ENCODE data around the gene MSX1. TPM values are rescaled to one million over a fixed set of nuclear protein-coding genes. Genes with fewer than 3 reads are reported as not detected.

The MSX1 gene
- total RNA-seq, 6 donors from 2014 or later: 1.1 to 16.8 (median 1.8) TPM; not detected in 1

DNA sequence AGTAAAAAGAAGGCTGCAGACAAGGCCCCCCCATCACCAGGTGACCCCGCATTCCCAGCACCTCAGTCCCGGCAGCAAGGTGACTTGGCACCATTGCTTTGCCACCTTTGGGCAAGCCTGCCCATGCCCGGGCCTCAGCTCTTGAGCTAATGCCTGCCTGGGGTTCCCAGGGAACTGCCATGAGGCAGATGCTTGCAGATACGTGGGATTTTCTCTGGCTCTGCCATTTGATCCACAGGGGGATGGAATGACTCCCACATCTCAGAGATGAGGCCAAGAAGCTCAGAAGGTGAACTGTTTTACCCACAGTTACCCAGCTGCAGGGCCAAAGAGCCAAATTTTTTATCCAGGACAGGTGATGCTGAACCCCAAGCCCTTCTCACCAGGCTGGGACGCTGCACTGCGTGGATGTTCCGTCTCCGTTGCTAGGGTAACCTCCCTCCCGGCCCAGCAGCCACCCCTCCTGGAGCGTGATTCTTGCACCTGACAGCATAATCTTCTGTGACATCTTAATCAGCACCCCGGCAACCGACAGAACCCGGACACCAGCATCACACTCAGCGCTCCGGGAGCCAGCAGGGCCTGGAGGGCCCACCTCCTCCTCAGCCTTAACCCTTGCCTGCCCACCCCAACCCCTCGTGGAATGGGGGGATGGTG lies 15.7 kb upstream of the MSX1 start:
- Histone ChIP-seq H3K4me3 (no peak overlapping the region), H3K36me3 (no peaks in the 10 kb centered on the region), H3K9me3 (no peaks in the 10 kb centered on the region), H3K4me1 (no peaks in the 10 kb centered on the region), H3K27me3 (peaks cover 0 to 4% (median 0%) of the 10 kb centered on the region in 4 donors), H3K27ac (no peak overlapping the region)
- no peak for TF ChIP-seq EP300 (IDR thresholded peaks at IDR 0.05)
- TF ChIP-seq POLR2A (IDR thresholded peaks at IDR 0.05): no peak
- TF ChIP-seq CTCF (IDR thresholded peaks at IDR 0.05): no peak
- TF ChIP-seq POLR2AphosphoS5 (IDR thresholded peaks at IDR 0.05): no peak
- 41 to 45% methylated on average over 13 to 16 of the region's 16 CpGs for WGBS, 2 donors
- no peak for ATAC-seq (ENCODE audit: low FRiP score in 2 of 2)
- DNase-seq: no peak

DNA sequence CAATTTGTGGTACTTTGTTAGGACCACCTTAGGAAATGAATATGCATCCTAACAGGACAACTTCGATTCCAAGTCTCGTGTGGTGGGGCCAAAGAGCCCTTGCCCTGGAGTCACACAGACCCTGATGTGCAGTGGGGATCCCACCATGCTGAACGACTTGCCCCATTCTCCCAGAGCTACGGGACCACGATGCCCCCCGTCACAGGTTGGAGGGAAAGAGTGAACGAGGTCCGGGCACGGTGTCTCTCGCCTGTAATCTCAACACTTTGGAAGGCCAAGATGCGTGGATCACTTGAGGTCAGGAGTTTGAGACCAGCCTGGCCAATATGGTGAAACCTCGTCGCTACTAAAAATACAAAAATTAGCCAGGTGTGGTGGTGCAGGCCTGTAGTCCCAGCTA lies 14.4 kb upstream of the MSX1 start:
- Histone ChIP-seq H3K27me3 (peaks cover 0 to 4% (median 0%) of the 10 kb centered on the region in 4 donors), H3K4me1 (no peaks in the 10 kb centered on the region), H3K9me3 (no peaks in the 10 kb centered on the region), H3K27ac (no peak overlapping the region), H3K36me3 (no peaks in the 10 kb centered on the region), H3K4me3 (no peak overlapping the region)
- ATAC-seq (ENCODE audit: low FRiP score in 2 of 2) (no peak), DNase-seq (no peak)
- 84 to 90% methylated on average over 13 of the region's 13 CpGs for WGBS, 2 donors
- TF ChIP-seq EP300 (IDR thresholded peaks at IDR 0.05) (no peak), POLR2AphosphoS5 (IDR thresholded peaks at IDR 0.05) (no peak), POLR2A (IDR thresholded peaks at IDR 0.05) (no peak), CTCF (IDR thresholded peaks at IDR 0.05) (no peak)

DNA sequence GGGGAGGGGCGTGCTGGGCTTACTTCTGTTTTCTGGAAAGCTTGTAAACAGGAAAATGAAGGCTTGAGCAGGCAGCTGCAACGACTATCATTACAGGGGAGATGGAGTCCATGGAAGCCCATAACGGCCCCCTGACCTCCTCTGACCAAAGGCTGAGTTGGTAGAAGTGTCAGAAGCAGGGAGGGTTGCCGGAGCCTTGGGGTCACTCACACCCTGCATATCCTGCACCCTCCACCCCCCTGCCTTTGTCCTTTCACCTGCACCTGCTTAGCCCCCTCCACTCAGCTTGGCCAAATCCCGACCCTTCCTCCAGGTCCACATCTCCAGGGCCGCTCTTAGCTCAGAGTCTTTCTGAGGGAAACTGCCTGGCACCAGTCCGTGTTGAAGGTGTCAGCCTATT lies 12.5 kb upstream of the MSX1 start:
- WGBS, 2 donors: 54% methylated on average over 7 of the region's 7 CpGs
- H3K27ac ChIP-seq: no peak overlapping the region
- peaks cover 0 to 6% (median 3%) of the 10 kb centered on the region in 4 donors for H3K27me3 ChIP-seq

DNA sequence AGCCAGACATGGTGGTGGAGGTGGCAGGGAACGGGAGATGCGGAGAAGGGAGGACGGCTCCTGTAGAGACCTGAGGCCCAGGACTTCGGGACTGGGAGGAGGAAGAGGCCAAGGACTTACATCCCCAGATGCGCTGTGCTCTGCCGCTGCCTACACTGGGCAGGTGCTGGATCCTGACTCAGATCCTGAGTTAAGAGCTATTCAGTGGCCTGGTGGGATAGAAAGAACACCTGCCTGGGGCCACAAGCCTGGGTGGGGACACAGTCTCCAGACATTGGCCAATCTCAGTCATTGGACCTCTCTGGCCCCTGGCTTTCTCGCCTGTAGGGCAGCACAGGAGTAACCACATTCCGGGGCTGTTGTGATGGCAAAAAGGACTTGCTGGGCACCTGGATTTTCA lies 10.9 kb upstream of the MSX1 start:
- H3K27me3 ChIP-seq: peaks cover 0 to 21% (median 11%) of the 10 kb centered on the region in 4 donors

More for the DNA sequence above, 12.5 kb upstream of the MSX1 start:
- TF ChIP-seq EP300 (IDR thresholded peaks at IDR 0.05): no peak
- no peak for TF ChIP-seq POLR2A (IDR thresholded peaks at IDR 0.05)
- TF ChIP-seq POLR2AphosphoS5 (IDR thresholded peaks at IDR 0.05): no peak
- TF ChIP-seq CTCF (IDR thresholded peaks at IDR 0.05): no peak
- no peaks in the 10 kb centered on the region for H3K36me3 ChIP-seq
- DNase-seq (no peak), ATAC-seq (ENCODE audit: low FRiP score in 2 of 2) (no peak)
- H3K4me3 ChIP-seq: no peak overlapping the region
- no peaks in the 10 kb centered on the region for H3K9me3 ChIP-seq
- no peaks in the 10 kb centered on the region for H3K4me1 ChIP-seq

GRCh38 chr4:4849106-4849505 lies 10.4 kb upstream of the MSX1 start:
- H3K36me3 ChIP-seq: no peaks in the 10 kb centered on the region
- TF ChIP-seq POLR2AphosphoS5 (IDR thresholded peaks at IDR 0.05): no peak
- TF ChIP-seq CTCF (IDR thresholded peaks at IDR 0.05): no peak
- TF ChIP-seq EP300 (IDR thresholded peaks at IDR 0.05): no peak
- H3K4me3 ChIP-seq: no peak overlapping the region
- no peaks in the 10 kb centered on the region for H3K9me3 ChIP-seq
- DNase-seq (no peak), ATAC-seq (ENCODE audit: low FRiP score in 2 of 2) (no peak)
- H3K27me3 ChIP-seq: peaks cover 0 to 27% (median 12%) of the 10 kb centered on the region in 4 donors
- H3K27ac ChIP-seq: no peak overlapping the region
- peaks cover 14 to 16% (median 15%) of the 10 kb centered on the region in 4 donors for H3K4me1 ChIP-seq
- 41 to 60% methylated on average over 3 of the region's 3 CpGs for WGBS, 2 donors

More for the DNA sequence above, 10.9 kb upstream of the MSX1 start:
- TF ChIP-seq EP300 (IDR thresholded peaks at IDR 0.05) (no peak), POLR2A (IDR thresholded peaks at IDR 0.05) (no peak)
- no peak overlapping the region for H3K27ac ChIP-seq
- DNase-seq (no peak), ATAC-seq (ENCODE audit: low FRiP score in 2 of 2) (no peak)
- H3K4me3 ChIP-seq: no peak overlapping the region
- WGBS, 2 donors: 79 to 99% methylated on average over 6 to 8 of the region's 8 CpGs
- H3K36me3 ChIP-seq: no peaks in the 10 kb centered on the region
- H3K4me1 ChIP-seq: peaks cover 12 to 14% (median 13%) of the 10 kb centered on the region in 4 donors
- no peaks in the 10 kb centered on the region for H3K9me3 ChIP-seq

Data from upper lobe of left lung (tissue), 6 donors.